ENCODE data around the gene TBX2. TPM values are rescaled to one million over a fixed set of nuclear protein-coding genes. Genes with fewer than 3 reads are reported as not detected.

TBX2 gene
- total and polyA plus RNA-seq, 10 of the 15 experiments (the other 5 are each of a cell fraction or from before 2014, with no cell fraction given) = 0.13 TPM; not detected in 9

DNA sequence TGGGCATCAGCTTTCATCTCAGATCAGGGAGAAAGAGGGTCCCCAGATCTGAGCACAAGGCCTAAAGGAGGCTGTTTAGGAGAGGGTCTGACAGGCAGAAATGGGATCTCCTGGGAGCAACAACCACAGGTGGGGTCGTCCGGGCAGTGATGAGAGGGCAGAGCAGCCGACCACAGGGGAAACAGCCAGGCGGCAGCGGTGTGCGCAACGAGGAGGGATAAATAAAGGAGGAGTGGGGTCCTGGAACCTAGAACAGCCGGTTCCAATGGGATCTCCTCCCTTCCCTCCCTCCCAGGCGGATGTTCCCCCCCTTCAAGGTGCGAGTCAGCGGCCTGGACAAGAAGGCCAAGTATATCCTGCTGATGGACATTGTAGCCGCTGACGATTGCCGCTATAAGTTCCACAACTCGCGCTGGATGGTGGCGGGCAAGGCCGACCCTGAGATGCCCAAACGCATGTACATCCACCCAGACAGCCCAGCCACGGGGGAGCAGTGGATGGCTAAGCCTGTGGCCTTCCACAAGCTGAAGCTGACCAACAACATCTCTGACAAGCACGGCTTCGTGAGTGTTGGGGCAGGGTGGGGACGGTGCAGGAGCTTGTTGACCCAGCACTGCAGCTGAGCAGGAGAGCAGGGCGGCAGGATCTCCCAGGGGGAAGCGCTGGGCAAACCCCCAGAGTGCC is 1.9 kb downstream of the TBX2 start:
- Histone ChIP-seq H3K27ac (ENCODE audit: control insufficient read depth, insufficient read depth) (no peak overlapping the region), H3K4me1 (ENCODE audit: control insufficient read depth, insufficient read depth, low read length) (no peaks in the 10 kb centered on the region), H3K27me3 (replicated peaks in 1 of 2; ENCODE audit: control insufficient read depth in 2 of 2, insufficient read depth in 2 of 2, low read length in 1 of 2) (peaks cover 33 to 43% of the 10 kb centered on the region in 2 experiments), H3K79me2 (ENCODE audit: control insufficient read depth, insufficient read depth, low read length) (no peaks in the 10 kb centered on the region), H4K20me1 (ENCODE audit: control insufficient read depth, insufficient read depth) (no peaks in the 10 kb centered on the region), H3K36me3 (ENCODE audit: control insufficient read depth in 2 of 2, insufficient read depth in 2 of 2, low read length in 1 of 2) (no peaks in the 10 kb centered on the region; a peak in 1 of 4 replicates), H3K9ac (ENCODE audit: control insufficient read depth, insufficient read depth, low read length) (no peak overlapping the region), H3K9me3 (replicated peaks; ENCODE audit: control insufficient read depth, insufficient read depth, low read length) (no peaks in the 10 kb centered on the region; the same call in 2 of the 3 replicates), H3K4me2 (ENCODE audit: control insufficient read depth, insufficient read depth) (no peak overlapping the region), H3K4me3 (no peak overlapping the region), H2AFZ (ENCODE audit: control insufficient read depth, low read depth, low read length) (no peak overlapping the region)
- ChIA-PET POLR2A (no interaction called here), RAD21 (ENCODE audit: unreplicated experiment) (interaction anchor here (0.5 kb wide), 1 partner anchor 29 kb away, joined by 3 read pairs; no protein-coding TSS in a partner anchor), SMC1A (ENCODE audit: uncharacterized antibody, unreplicated experiment) (interaction anchor here (0.6 kb wide), 1 partner anchor 187 kb away, joined by 3 read pairs; no protein-coding TSS in a partner anchor), CTCF (no interaction called here)
- ATAC-seq (no peak), FAIRE-seq (no peak), DNase-seq (ENCODE audit: low read depth, low spot score) (no peak)
- 26% methylated on average over 25 of the region's 25 CpGs for WGBS (ENCODE audit: insufficient coverage, insufficient replicate concordance, low lambda C conversion rate, missing lambda C conversion rate)
- in situ Hi-C loops (cut with MboI) (no loop called here), intact Hi-C loops (cut with micrococcal nuclease; ENCODE audit: unreplicated experiment) (no loop called here)
- BruUV-seq (replicated peaks) = no TSS peak
- TF ChIP-seq, protein P1, sequence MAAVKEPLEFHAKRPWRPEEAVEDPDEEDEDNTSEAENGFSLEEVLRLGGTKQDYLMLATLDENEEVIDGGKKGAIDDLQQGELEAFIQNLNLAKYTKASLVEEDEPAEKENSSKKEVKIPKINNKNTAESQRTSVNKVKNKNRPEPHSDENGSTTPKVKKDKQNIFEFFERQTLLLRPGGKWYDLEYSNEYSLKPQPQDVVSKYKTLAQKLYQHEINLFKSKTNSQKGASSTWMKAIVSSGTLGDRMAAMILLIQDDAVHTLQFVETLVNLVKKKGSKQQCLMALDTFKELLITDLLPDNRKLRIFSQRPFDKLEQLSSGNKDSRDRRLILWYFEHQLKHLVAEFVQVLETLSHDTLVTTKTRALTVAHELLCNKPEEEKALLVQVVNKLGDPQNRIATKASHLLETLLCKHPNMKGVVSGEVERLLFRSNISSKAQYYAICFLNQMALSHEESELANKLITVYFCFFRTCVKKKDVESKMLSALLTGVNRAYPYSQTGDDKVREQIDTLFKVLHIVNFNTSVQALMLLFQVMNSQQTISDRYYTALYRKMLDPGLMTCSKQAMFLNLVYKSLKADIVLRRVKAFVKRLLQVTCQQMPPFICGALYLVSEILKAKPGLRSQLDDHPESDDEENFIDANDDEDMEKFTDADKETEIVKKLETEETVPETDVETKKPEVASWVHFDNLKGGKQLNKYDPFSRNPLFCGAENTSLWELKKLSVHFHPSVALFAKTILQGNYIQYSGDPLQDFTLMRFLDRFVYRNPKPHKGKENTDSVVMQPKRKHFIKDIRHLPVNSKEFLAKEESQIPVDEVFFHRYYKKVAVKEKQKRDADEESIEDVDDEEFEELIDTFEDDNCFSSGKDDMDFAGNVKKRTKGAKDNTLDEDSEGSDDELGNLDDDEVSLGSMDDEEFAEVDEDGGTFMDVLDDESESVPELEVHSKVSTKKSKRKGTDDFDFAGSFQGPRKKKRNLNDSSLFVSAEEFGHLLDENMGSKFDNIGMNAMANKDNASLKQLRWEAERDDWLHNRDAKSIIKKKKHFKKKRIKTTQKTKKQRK (IDR thresholded peaks at IDR 0.05; ENCODE audit: low read depth, low read length) = no peak
- TF ChIP-seq NFXL1 (IDR thresholded peaks at IDR 0.05; ENCODE audit: borderline replicate concordance) (peak; percentile 53), ETV6 (conservative IDR thresholded peaks at IDR 0.05 in 1 of 2, IDR thresholded peaks at IDR 0.05 in 1 of 2; ENCODE audit: borderline replicate concordance in 1 of 2, low read depth in 1 of 2) (peak in 1 of 2 experiments; percentile 94; a peak in 1 of 4 replicates)
